GDM1 (cell line): ENCODE measurements around the gene GNAZ.
"Not testable (repeated sequence)": the region's sequence is repeated elsewhere in the genome, so short reads cannot be mapped to it uniquely, and the experiment has no call there.

Source experiments
- DNase-seq: peaks from one replicate; lab custom pipeline; 2025; lab: John Stamatoyannopoulos, UW

GNAZ gene

DNA sequence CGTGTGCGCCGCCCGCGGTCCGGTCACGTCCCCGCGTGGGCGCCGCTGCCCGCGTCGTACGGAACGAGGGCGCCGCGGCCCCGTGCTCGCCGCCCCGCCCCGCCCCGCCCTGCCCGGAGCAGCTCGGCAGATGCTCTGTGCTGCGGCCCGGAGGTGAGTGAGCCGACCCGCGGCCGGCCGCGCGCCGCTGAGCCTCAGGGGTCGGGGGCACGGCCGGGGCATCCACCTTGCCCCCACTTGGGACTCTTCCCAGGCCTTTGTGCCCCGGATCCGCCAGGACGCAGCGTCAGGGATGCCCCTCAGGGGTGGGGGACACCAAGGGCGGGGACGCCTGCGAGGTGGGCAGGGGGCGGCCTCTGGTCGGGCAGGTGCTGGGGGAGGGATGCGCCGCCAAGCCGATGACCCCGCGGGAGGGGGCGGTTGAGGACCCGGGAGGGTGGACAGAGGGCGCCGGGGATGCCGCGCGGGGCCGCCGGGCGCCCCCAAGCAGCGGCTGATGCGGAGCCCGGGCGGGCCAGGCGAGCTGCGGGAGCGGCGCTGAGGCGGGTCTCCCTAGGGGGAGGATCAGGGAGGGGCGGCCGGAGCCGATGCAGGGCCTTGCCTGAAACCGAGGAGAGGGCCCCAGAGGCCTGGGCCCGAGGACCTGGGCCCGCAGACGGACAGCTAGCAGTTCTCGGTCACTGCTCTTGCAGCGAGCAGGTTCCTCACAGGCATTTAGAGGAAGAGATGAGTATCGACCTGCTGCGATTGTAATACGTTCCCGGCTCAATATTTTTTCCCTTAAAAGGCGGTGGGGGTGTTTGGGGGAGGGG, at the start of gene GNAZ:
Gene GNAZ (plus strand): TSS at position 102 of the 812 bp plus-strand sequence. CDS start 25,177 bp downstream, outside the sequence.
- DNase-seq = no peak

DNA sequence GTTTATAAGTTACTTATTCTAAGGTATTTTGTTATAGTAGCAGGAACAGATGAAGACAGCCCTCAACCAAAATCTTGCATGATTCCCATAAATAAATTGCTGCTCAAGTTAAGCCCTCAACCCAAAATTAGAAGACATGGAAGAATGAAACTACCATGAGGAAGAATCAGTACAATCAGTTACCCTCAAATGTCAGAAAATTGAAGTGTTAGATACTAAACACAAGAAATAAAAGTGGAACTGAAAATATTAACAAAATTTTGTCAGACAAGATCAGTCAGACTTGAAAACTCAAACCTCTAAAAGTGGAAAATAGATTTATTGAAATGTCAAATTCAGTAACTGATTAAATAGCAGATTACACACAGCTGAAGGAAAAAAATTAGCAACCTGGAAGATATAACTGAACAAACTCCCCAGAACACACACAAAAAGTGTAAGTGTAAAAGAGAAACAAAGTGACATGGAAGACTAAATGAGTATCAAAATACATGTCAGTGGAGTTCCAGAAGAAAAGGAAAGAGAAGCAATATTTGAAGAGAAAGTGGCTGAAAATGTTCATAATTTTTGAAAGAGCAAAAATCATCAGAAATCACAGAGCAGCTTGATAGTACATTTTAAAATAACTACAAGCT, 49.5 kb upstream of the GNAZ start:
- DNase-seq = no peak

DNA sequence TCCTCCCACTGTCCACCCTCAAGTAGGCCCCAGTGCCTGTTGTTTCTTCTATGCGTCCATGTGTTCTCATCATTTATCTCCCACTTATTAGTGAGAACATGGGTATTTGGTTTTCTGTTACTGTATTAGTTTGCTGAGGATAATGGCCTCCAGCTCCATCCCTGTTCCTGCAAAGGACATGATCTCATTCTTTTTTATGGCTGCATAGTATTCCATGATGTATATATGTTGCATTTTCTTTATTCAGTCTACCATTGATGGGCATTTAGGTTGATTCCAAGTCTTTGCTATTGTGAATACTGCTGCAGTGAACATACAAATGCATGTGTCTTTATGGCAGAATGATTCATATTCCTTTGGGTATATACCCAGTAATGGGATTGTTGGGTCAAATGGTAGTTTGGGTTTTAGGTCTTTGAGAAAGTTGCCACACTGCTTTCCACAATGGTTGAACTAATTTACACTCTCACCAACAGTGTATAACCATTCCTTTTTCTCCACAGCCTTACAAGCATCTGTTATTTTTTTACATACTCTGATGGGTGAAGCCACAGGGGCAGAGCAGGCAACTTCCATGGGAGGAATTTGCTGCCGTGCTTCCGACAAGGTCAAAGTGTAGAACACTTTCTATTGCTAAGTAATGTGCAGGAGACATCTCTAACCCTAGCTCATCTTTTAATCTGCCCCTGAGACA, 48.5 kb upstream of the GNAZ start:
- not testable (repeated sequence) for DNase-seq

DNA sequence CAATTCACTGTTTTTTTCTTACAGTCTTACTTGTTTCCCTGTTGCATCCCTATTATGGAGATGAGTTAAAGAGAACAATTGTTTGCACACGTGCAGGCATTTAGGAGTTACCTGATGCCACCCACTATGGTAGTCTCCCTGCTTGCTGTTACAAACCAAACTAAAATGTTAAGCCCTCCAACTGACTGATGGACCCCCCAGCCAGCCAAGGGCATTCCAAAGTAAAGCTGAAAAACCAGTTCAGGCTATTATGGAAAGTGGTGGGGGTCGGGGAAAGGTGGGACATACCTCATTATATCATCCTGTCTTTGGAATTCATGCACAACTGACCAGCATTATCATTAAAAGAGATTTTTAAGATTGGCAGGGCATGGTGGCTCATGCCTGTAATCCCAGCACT, 47.0 kb upstream of the GNAZ start:
- DNase-seq = no peak

DNA sequence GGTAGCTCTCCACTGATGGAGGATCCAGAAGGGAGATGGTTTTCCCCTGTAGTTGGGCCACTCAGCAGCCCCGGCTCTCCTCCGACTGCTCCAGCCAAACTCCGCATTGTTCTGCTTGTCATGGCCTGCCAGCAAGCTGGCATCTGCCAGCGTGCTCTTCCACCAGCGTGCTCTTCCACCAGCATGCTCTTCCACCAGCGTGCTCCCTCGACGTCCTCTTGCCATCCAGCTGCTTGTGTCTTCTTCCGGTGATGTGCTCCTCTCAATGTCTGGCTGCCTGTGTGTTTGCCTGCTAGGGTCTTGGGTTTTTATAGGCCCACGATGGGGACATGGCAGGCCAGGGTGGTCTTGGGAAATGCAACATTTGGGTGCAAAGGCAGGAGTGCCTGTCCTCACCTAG, 43.5 kb upstream of the GNAZ start:
- DNase-seq = no peak

DNA sequence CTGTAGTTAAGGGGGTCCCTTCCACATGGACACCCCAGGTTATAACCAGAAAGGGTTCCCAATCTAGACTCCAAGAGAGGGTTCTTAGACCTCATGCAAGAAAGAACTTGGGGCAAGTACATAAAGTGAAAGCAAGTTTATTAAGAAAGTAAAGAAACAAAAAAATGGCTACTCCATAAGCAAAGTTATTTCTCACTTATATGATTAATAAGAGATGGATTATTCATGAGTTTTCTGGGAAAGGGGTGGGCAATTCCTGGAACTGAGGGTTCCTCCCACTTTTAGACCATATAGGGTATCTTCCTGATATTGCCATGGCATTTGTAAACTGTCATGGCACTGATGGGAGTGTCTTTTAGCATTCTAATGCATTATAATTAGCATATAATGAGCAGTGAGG, 42.5 kb upstream of the GNAZ start:
- DNase-seq = not testable (repeated sequence)

DNA sequence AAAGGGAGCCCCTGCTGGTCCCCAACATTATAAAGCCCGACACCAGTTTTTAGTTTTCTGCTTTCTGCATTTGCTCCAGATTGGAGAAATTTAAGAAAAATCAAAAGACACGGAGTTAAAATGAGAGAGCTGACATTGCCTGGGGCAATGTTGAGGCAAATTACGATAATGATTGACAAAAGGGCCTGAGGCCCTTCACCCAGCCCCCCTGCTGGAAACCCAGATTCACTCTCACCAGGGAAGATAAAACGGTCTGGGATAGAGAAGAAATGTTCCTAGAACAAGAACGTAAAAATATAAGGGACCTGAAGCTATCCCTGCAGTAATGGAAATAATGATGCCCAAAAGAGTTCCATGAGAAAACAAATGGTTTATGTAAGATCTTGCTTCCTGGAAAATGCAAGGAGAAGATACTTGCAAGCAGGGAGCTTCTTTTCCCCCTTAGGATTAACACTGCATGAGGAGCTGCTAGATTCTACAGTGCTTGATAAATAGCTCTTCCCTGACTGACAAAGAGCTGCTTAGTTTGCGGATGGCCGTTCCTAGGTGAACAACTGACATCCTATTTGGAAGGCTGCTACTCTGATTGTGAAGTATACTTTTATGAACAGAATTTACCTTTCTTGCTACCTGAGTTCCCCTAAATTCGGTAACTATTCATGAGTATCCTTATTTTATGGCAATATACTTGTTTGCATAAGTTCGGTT, 40.6 kb upstream of the GNAZ start:
- DNase-seq = no peak

DNA sequence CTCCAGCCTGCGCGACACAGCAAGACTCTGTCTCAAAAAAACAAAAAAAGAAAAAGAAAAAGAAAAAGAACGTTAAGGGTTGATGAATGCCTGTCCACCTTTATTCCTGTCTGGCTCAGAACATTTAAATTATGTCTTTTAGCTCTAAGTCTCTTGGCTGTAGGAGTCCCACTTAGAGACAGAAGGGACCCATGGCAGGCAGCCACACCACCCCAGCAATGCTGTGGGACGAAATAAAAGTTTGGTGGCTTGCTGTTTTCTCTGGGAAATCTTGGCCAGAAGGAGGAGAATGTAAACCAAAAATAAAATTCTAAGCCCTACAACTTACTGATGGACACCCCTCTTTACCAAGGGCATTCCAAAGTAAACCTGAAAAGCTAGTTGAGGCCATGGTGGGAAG, 38.9 kb upstream of the GNAZ start:
- no peak for DNase-seq

DNA sequence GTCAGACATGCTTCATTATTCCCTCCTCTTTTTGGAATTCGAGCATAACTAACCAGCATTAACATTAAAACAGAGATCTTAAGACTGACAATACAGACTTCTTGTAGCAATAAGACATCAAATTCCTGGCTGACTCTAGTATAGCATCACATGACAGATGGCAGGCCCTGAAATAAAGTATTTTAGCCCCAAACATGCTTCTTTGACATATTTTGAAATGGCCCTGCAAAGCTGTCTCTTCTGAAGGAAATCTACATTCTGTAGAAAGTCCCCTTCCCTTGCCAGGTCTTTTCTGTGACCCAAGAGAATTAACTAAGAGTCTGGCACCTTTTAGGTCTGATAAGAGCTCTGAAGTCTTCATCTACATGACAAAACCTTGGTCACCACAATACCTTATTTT, 38.5 kb upstream of the GNAZ start:
- no peak for DNase-seq

DNA sequence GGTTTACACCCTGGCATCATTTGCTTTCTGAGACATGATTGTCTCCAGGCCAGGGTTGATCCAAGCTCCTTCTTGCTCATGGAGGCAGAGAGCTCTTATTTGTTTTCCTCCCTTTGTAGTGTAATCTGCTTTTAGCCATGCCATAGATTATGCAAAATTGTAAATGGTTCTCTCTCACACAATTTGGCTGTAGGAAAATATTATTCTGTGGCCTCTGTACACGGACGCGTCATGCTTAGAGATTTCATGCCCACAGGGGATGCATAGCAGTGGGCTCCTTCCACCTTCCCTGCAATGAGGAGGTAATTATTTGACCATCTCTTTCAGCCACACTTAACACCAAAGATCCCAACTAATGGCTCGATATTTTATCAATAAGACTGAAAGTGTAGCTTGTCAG, 37.7 kb upstream of the GNAZ start:
- DNase-seq = no peak

DNA sequence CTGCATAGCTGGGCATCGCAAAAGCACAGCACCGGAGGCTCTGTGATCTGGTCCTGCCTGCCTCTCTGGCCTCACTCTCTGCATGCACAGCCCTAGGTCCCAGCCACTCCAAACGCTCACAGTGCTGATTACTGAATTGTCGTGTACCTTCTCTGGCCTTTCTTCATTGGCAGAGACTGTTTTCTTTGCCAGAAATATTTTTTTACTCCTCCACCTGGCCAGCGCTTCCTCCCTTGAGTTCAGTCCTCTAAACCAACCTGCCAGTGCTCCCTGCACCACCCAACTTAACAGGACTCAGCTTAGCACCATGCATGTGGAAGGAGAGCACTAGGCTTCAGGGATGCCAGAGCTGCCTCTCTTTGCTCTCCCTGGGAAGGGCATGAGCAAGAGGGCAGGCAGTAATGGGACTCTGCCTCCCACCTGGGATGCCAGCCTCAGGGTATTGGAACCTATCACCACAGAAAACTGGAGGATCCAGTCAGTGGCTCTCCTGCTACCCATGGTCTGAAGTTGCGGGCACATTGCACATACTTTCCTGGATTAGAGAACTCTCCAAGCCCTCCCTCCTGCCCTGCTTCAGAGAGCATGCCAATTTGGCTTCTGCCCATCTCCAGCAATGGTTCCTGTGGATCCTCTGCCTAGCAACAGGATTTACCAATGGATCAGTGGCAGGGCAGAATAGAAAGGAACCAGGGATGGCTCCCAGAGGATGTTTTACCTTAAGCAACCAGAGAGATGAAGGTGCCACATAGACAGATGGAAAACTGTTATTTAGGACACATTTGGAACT, 37.0 kb upstream of the GNAZ start:
- DNase-seq = no peak

DNA sequence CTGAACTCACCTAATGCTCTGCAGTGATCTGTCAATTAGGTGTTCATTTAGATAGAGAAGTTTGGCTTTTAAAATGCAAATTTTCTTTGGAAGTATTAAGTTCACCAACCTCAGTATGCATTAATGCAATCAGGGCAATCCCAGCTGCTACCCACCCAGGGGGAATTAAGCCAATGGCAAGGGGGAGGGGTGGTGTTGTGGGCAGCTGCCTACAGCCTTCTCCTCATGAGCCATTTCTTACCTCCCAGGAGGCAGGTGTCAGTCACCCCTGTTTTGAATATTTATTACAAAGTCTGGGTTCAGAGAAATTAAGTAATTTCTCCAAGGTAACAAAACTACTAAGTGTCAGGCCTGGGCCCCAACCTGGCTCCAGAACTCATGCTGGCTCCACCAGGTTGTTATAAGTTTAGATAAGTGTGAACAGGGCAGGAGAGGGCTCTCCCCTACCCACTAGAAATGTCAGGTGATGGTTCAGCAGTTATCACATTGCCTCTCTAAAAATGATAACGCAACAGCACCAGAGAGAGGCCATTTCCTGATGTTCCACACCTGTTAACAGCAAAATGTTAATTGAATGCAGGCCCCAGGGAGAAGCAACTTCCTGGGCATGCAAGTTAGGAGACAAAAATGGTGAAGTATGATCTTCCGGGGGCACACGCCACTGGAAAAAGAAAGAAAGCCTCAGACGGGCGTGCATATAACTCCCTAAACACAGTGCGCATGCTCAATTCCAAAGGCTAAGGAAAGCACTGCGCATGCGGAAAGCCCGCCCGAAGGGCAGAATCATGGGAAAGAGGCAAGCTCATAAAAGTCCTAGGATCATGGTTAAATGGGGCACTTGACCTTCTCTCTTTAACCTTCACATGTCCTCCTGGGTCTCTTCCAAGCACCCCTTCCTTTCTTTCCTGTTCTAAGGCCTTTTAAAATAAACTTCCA, 35.4 kb upstream of the GNAZ start:
- DNase-seq = no peak

DNA sequence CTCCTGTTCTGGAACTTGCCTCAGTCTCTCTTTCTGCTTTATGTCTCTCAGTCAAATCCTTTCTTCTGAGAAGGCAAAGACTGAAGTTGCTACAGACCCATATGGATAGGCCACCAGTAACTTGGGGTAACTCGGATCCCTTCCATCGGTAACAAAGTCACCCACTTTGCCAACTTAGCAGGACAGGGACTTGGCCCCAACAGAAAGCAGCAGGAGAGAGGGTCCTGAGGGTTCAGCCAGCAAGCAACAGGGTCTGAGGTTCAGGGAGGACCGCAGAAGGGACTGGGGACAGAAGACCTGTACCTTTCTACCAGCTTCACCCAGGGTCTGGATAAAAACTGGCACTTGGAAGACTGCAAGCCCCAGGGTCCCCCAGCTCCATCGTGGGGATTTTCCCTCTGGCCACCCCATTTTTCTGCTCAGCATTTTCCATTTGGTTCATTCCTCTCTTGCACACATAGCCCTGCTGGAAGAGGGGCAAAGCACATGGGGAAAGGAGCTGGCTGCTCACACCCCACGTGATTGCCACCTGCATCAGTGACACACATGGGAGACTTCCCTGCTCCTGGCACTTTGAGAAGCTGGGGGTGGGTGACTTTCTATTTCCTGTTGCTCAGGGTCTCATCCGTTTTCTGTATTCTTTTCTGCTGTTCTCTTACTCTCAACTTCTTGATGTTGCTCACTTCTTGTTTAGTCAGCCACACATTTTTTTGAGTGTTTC, 34.6 kb upstream of the GNAZ start:
- DNase-seq = no peak

DNA sequence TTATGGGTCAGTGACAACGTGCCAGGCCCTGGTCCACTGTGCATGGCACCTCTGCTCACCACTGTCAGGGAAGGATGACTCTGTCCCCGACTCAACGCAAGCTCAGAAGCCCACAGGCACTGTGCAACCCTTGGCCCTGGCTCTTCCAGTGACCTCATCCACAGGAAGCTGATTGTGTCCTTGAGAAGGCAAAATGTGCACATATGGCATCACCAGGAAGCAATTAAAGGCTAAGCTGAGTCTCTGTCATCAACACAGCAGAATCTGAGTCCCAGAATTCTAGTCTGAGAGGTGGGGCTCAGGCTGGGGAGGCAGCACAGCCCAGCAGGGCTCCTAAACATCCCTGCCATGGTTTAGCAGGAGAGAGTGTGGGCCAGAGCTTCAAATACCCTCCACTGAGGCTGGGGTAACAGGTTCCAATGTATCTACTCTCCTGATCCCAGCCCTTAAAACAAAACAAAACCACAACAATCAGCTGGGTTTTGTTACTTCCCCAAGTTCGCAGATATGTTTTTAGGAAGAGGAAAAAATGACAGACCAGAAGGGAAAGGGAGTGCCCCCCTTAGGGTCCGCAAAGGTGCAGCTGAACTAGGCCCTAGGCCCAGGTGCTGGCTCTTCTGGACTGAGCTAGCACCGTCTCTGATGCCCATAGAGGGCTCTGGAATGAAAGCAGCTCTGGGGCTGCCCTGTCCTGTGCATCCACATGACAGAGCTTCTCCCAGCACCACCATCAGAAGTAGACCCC, 33.5 kb upstream of the GNAZ start:
- no peak for DNase-seq

DNA sequence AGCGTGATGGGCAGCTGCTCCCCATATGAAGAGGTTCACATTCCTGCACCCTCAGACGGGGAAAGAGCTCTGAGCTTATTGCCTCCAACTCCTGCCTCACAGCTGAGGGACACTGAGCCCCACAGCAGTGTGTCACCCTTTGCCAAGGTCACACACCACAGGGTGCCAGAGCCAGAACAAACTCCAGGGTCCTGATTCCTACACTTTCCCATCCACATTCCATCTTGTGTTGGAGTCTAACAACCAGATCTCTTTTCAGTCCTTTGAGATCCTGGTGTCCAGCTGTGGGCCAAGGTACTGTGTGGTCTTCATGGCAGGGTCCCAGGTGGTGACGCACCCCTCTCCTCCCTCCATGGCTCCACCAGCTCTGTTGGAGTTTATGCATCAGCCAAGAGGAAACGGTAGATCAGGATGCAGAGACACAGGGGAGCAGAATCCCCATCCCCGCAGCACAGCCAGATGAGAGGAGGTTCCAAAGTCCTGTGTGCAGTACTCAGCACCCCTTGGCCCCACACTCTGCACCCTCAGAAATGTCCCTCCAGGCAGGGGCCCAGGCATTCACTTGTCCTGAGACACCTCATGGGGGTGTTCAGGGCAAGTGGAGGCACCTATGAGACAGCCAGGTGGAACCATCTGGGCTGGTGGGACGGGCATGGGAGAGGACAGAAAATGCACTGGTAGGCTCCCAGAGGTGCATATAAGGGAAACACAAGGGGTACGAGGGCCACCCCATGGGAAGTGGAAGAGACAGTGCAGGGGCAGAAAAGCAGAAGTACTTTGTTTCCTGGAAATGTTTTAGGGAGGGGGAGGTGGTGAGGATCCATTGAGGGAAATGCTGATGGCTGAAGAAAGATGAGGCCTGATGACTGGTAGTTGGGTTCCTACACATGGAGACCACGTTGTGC, 32.6 kb upstream of the GNAZ start:
- no peak for DNase-seq

DNA sequence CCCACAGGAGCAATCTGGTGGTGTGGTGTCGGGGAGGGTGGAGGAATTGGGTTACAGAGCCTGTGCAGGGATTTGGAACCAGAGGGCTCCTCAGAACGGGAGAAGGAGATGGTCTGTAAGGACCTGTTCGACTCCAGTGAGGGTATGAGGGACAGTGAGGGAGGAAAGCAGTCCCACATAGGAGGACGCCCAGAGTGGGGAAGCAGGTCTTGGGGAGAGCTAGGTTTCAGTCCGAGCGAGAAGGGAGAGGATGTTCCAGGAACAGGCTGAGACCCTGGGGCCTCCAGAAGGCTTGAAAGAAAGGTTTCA, 32.0 kb upstream of the GNAZ start:
- no peak for DNase-seq

DNA sequence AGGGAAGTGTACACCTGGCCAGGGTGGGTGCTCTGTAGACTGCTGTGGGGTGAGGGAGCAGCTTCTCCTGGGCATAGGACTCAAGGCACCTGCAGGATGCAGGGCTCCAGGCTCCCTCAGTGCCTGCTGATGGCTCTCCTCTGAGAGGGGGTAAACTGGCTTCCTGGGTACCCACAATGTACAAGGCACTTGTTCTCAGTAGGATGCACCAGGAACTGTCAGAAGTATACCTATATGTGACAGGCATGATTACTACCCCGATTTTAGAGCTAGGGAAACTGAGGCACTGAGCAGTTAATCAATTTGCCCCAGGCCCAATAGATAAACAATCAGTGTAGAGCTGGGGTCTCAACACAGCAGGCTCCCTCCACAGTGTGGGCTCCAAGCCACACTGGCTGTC, 31.4 kb upstream of the GNAZ start:
- no peak for DNase-seq

DNA sequence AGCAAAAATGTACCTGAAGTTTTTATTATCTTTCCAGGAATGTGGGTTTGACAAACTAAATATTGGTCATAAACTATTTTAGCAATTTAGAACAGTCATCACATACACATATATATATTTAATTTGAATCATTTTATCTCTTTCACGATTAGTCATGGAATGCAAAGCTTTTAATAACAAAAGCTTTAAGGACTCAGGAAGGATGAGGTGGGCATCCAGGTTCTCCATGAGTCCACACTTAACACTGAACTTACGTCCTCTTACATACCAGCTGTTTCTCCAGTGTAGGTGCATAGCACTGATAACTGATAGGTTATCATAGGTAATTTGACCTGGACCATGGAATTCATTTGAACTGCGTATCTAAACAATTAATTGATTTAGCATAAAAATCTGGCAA, 28.1 kb upstream of the GNAZ start:
- DNase-seq = no peak
